DMS153 treated with DMSO at 0.1 percent for 48 hours (cell line): Measurements from ENCODE around the gene NPAS3.

Source experiments
- DNase-seq: peaks from one replicate; lab custom pipeline; 2025; ENCODE audit not compliant: unreplicated experiment; lab: John Stamatoyannopoulos, UW

Gene NPAS3

GRCh38 chr14:33240466-33240865 is 301.8 kb downstream of the NPAS3 start:
- DNase-seq: no peak

- no peak for DNase-seq
Measured at GRCh38 chr14:33241331-33241730, 302.7 kb downstream of the NPAS3 start.

GRCh38 chr14:33249233-33249820 is 310.6 kb downstream of the NPAS3 start:
- no peak for DNase-seq

- no peak for DNase-seq
Measured at GRCh38 chr14:33250963-33251362, 312.3 kb downstream of the NPAS3 start.

GRCh38 chr14:33254342-33254741 is 315.7 kb downstream of the NPAS3 start:
- DNase-seq: no peak

GRCh38 chr14:33254861-33255395 is 316.2 kb downstream of the NPAS3 start:
- no peak for DNase-seq

GRCh38 chr14:33257796-33258195 is 319.1 kb downstream of the NPAS3 start:
- no peak for DNase-seq

- DNase-seq: no peak
Measured at GRCh38 chr14:33259764-33260163, 321.1 kb downstream of the NPAS3 start.

GRCh38 chr14:33271216-33271615 is 332.5 kb downstream of the NPAS3 start:
- no peak for DNase-seq

- no peak for DNase-seq
Measured at GRCh38 chr14:33271891-33272290, 333.2 kb downstream of the NPAS3 start.

- no peak for DNase-seq
Measured at GRCh38 chr14:33273978-33274377, 335.3 kb downstream of the NPAS3 start.

GRCh38 chr14:33275879-33276278 is 337.2 kb downstream of the NPAS3 start:
- DNase-seq: no peak

- DNase-seq: no peak
Measured at GRCh38 chr14:33279865-33280264, 341.2 kb downstream of the NPAS3 start.

GRCh38 chr14:33280646-33281045 is 342.0 kb downstream of the NPAS3 start:
- no peak for DNase-seq

- DNase-seq: no peak
Measured at GRCh38 chr14:33282331-33283230, 343.9 kb downstream of the NPAS3 start.

GRCh38 chr14:33285902-33286700 is 347.4 kb downstream of the NPAS3 start:
- no peak for DNase-seq

GRCh38 chr14:33287189-33287588 is 348.5 kb downstream of the NPAS3 start:
- DNase-seq: no peak

- no peak for DNase-seq
Measured at GRCh38 chr14:33290641-33291040, 352.0 kb downstream of the NPAS3 start.

GRCh38 chr14:33291529-33292104 is 352.9 kb downstream of the NPAS3 start:
- no peak for DNase-seq

GRCh38 chr14:33294419-33294818 is 355.7 kb downstream of the NPAS3 start:
- DNase-seq: no peak

- no peak for DNase-seq
Measured at GRCh38 chr14:33297565-33297964, 358.9 kb downstream of the NPAS3 start.
